OCI-LY3 (cell line): Measurements from ENCODE around the gene UROC1.

Source experiments
- EZH2phosphoT487 ChIP-seq: fragments of 200-600 bp; shearing (Covaris generic); IDR thresholded peaks from 2 replicates; pipeline ENCODE4 v1.6.1; 2018; ENCODE audit warnings: antibody characterized with exemption, mixed run types, low read depth
- TF ChIP-seq, protein P1 (sequence below): fragments of 200-600, 300-600 bp; sonication (generic); IDR thresholded peaks from 2 replicates; pipeline ENCODE4 v1.5.1; 2014; ENCODE audit warnings: antibody characterized with exemption, low read length, low read depth

DNA sequence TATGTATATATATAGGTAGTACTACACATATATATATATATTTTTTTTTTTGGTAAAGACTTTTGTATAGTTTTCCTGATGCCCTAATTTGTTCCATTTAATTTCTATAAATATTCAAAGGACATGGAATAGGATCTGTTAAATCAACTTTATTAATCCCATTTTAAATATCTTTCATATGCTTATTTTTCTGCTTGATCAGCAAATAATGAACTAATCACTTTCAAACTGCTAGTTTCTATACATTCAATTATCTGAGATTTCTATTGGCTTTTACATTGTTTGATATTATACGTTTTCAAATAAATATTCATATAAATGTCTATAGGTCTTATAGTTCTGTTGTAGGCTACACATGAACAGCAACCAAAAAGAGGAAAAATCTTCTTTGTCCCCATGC is 63.5 kb downstream of the UROC1 start:
- TF ChIP-seq, protein P1, sequence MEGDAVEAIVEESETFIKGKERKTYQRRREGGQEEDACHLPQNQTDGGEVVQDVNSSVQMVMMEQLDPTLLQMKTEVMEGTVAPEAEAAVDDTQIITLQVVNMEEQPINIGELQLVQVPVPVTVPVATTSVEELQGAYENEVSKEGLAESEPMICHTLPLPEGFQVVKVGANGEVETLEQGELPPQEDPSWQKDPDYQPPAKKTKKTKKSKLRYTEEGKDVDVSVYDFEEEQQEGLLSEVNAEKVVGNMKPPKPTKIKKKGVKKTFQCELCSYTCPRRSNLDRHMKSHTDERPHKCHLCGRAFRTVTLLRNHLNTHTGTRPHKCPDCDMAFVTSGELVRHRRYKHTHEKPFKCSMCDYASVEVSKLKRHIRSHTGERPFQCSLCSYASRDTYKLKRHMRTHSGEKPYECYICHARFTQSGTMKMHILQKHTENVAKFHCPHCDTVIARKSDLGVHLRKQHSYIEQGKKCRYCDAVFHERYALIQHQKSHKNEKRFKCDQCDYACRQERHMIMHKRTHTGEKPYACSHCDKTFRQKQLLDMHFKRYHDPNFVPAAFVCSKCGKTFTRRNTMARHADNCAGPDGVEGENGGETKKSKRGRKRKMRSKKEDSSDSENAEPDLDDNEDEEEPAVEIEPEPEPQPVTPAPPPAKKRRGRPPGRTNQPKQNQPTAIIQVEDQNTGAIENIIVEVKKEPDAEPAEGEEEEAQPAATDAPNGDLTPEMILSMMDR: no peak
- no peak for TF ChIP-seq EZH2phosphoT487
